Psoas muscle (tissue), 8 donors: ENCODE results near the gene PRICKLE1. TPM values are rescaled to one million over a fixed set of nuclear protein-coding genes. Genes with fewer than 3 reads are reported as not detected.

Source experiments
- ATAC-seq, 4 donors: fragments of 200-7000 bp; cut with Tn5 transposase; one replicate each; pipeline ENCODE4 v1.9.1; 2020; ENCODE audit warnings: moderate library complexity in 3 of 4, mild to moderate bottlenecking in 2 of 4
- DNase-seq, 2 donors: peaks; one replicate each; pipeline ENCODE4 v3.0.0-alpha.2; 2020
- H3K27ac ChIP-seq: fragments of 200-600 bp; one replicate; pipeline ENCODE4 v1.8.0; 2022
- H3K27me3 ChIP-seq, 3 donors: fragments of 200-600 bp in 1 of 3; one replicate each; pipeline versions ENCODE4 v1.6.1 to v1.8.0; 2013 to 2022; ENCODE audit warnings: low read length in 2 of 3, mild to moderate bottlenecking in 2 of 3, moderate library complexity in 1 of 3; ENCODE audit not compliant: insufficient read depth in 3 of 3
- H3K36me3 ChIP-seq, 2 donors: fragments of 200-600 bp in 1 of 2; one replicate each; pipeline versions ENCODE4 v1.6.1 to v1.8.0; 2013 to 2022; ENCODE audit warnings: low read depth in 1 of 2, mild to moderate bottlenecking in 1 of 2, moderate library complexity in 1 of 2; ENCODE audit not compliant: insufficient read depth in 1 of 2
- H3K4me1 ChIP-seq: fragments of 200-600 bp; one replicate; pipeline ENCODE4 v1.8.0; 2022
- H3K4me3 ChIP-seq: fragments of 200-600 bp; one replicate; pipeline ENCODE4 v1.8.0; 2022; ENCODE audit warnings: mild to moderate bottlenecking
- H3K9me3 ChIP-seq: fragments of 200-600 bp; one replicate; pipeline ENCODE4 v1.8.0; 2022
- CTCF ChIP-seq: fragments of 200-600 bp; IDR thresholded peaks from one replicate; pipeline ENCODE4 v1.8.0; 2022; ENCODE audit warnings: antibody characterized with exemption
- WGBS, 3 donors: extraction: QIAGEN DNeasy Blood & Tissue Kit; methylation state at CpG; one replicate each; pipeline versions ENCODE4 v1.1.6 to v1.1.7; 2013; 5-methylcytosine and 5-hydroxymethylcytosine counted together
- intact Hi-C, 2 donors: fragments of 100-400 bp; cut with DNase I; formaldehyde crosslinking; loops; one replicate each; pipeline versions ENCODE4 v1.11.0 to v1.14.2; 2022
- polyA plus RNA-seq, 3 donors: library from polyadenylated mRNA; stranded (reverse); fragments of 200-250 nt; gene quantifications; one replicate each; pipeline ENCODE4 v1.2.3, GENCODE V29; 2013
- total RNA-seq, 4 donors: library from RNA; stranded (reverse); fragmentation: NEBNext Ultra II Directional in 2 of 4; extraction: Animal tissue kit (Norgen Biotek cat#: 25700) in 2 of 4; gene quantifications; one replicate each; pipeline versions ENCODE4 v1.2.1 to v1.2.4, GENCODE V29; 2021 to 2023
- donor health status: healthy with polysubstance abuse.
- donor health status: DM: no; HTN: no; CAD: no; lungs with moderate emphysema.
- donor health status: Bipolar disorder and iron deficiency.
- donor health status: healthy.
- donor health status: DM: yes; HTN: yes; CAD: no.
- donor health status: DM: no; HTN: no; CAD: no.
- donor health status: DM: no; HTN: no; CAD: no.
- donor health status: DM: yes; HTN: yes; CAD: no.

The PRICKLE1 gene
- total and polyA plus RNA-seq, 7 donors, result 0.37 to 7.6 (median 1.7) TPM

DNA sequence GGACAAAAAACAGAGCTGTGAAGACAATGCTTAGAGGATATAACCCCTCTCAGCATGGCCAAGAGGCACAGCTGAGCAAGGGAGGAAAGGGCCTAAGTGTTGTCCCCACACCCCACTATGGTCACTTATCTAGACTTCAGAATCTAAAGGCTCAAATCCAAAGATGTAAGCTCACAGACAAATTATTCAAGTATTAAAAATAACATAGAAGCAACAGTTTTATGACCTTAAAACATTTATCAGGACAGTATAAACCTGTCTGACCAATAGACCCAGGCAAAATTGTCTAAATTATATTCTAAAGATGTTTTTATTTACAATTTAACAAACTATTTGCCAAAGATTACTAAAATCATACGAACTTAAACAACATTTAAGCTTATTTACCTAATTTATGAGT, 28.1 kb upstream of the PRICKLE1 start:
- H3K4me3 ChIP-seq, result no peak overlapping the region
- WGBS, 3 donors, result 36 to 42% (median 41%) methylated on average over 1 of the region's 1 CpG
- no peak overlapping the region for H3K27ac ChIP-seq
- intact Hi-C loops, result no loop called here
- TF ChIP-seq CTCF, result no peak
- ATAC-seq (no peak), DNase-seq (no peak)
- H3K9me3 ChIP-seq, result peaks cover 18% of the 10 kb centered on the region
- no peaks in the 10 kb centered on the region for H3K36me3 ChIP-seq
- no peaks in the 10 kb centered on the region for H3K27me3 ChIP-seq
- no peaks in the 10 kb centered on the region for H3K4me1 ChIP-seq

DNA sequence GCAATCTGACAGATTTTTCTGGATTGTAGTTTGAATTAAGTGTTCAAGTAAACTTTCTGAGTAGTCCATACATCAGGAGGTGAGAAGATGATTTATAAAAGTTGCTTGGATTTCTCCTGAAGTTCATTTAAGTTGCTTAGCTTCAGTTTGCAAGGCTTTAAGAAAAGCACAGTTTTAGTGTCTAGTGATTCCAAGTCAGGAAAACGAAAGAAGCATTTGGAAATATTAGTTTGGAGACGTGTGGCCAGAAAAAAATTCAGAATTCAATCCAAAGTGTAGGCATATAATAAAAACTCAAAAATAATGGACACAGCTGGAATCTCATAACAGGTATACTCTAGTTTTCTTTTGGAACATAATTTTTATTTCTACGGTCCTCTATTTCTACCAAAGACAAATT, 25.5 kb upstream of the PRICKLE1 start:
- no peak overlapping the region for H3K27ac ChIP-seq

GRCh38 chr12:42612231-42612613, 22.7 kb upstream of the PRICKLE1 start:
- TF ChIP-seq CTCF, result no peak
- Histone ChIP-seq H3K27me3 (no peaks in the 10 kb centered on the region), H3K36me3 (no peaks in the 10 kb centered on the region), H3K27ac (no peak overlapping the region), H3K4me1 (no peaks in the 10 kb centered on the region), H3K9me3 (peaks cover under 1% of the 10 kb centered on the region), H3K4me3 (no peak overlapping the region)
- intact Hi-C loops, result no loop called here
- DNase-seq (no peak), ATAC-seq (no peak)

More for the DNA sequence above, 25.5 kb upstream of the PRICKLE1 start:
- H3K9me3 ChIP-seq, result peaks cover 18% of the 10 kb centered on the region
- H3K36me3 ChIP-seq, result no peaks in the 10 kb centered on the region
- intact Hi-C loops, result no loop called here
- no peak for TF ChIP-seq CTCF
- DNase-seq, result no peak
- WGBS, 3 donors, result 78 to 85% (median 85%) methylated on average over 3 of the region's 3 CpGs
- H3K4me1 ChIP-seq, result no peaks in the 10 kb centered on the region
- no peak for ATAC-seq
- H3K27me3 ChIP-seq, result no peaks in the 10 kb centered on the region
- H3K4me3 ChIP-seq, result no peak overlapping the region

- DNase-seq, result no peak
- Histone ChIP-seq H3K27me3 (no peaks in the 10 kb centered on the region), H3K27ac (no peak overlapping the region), H3K36me3 (no peaks in the 10 kb centered on the region), H3K4me3 (no peak overlapping the region), H3K4me1 (no peaks in the 10 kb centered on the region), H3K9me3 (no peaks in the 10 kb centered on the region)
- intact Hi-C loops, result no loop called here
- no peak for ATAC-seq
- 60 to 66% (median 63%) methylated on average over 4 of the region's 4 CpGs for WGBS, 3 donors
- TF ChIP-seq CTCF, result no peak
Observed at GRCh38 chr12:42611571-42612230, 22.2 kb upstream of the PRICKLE1 start.

DNA sequence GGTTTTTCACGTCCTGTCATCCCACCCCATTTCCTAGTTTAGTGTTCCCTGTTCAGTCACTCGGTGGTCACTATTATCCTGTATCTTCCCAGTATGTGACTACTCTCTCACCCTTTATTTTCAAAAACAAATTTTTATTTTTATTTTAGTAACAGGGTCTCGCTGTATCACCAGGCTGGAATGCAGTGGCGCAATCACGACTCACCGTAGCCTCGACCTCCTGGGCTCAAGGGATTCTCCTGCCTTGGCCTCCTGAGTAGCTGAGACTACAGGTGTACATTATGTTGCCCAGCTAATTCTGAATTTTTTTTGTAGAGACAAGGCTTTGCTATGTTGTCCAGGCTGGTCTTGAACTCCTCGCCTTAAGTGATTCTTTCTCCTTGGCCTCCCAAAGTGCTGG, 20.1 kb upstream of the PRICKLE1 start:
- ATAC-seq, result no peak
- WGBS, 3 donors, result 84 to 90% (median 85%) methylated on average over 8 of the region's 8 CpGs
- intact Hi-C loops, result loop anchor here in 1 of 2 donors (5.0 kb wide), 1 partner anchor 872 kb away; no protein-coding TSS in a partner anchor

More for the DNA sequence above, 20.1 kb upstream of the PRICKLE1 start:
- Histone ChIP-seq H3K27me3 (no peaks in the 10 kb centered on the region), H3K27ac (no peak overlapping the region), H3K4me1 (no peaks in the 10 kb centered on the region), H3K9me3 (no peaks in the 10 kb centered on the region), H3K4me3 (no peak overlapping the region), H3K36me3 (no peaks in the 10 kb centered on the region)
- TF ChIP-seq CTCF, result no peak
- peak in 1 of 2 donors; percentile 15 for DNase-seq
